Measurements from ENCODE around the gene MUC4. TPM values are rescaled to one million over a fixed set of nuclear protein-coding genes. Genes with fewer than 3 reads are reported as not detected.
"Not testable (repeated sequence)": the region's sequence is repeated elsewhere in the genome, so short reads cannot be mapped to it uniquely, and the experiment has no call there.

MUC4 gene
- total RNA-seq, 4 donors from 2014 or later = 5.8 to 23.1 (median 13.0) TPM

- no peak overlapping the region for H3K27ac ChIP-seq
- H3K4me1 ChIP-seq = peaks cover 0 to 20% (median 0%) of the 10 kb centered on the region in 4 donors
Measured at GRCh38 chr3:195807681-195808121, 4.0 kb downstream of the MUC4 start.

GRCh38 chr3:195806916-195807231 lies 4.9 kb downstream of the MUC4 start:
- peaks cover 0 to 28% (median 3%) of the 10 kb centered on the region in 4 donors for H3K4me1 ChIP-seq
- no peaks in the 10 kb centered on the region for H3K27me3 ChIP-seq
- H3K9me3 ChIP-seq = no peaks in the 10 kb centered on the region
- TF ChIP-seq POLR2A (IDR thresholded peaks at IDR 0.05) = no peak
- TF ChIP-seq CTCF (IDR thresholded peaks at IDR 0.05) = no peak
- H3K4me3 ChIP-seq = no peak overlapping the region
- DNase-seq = no peak
- no peaks in the 10 kb centered on the region for H3K36me3 ChIP-seq
- H3K27ac ChIP-seq = no peak overlapping the region

More at GRCh38 chr3:195807681-195808121, 4.0 kb downstream of the MUC4 start:
- no peak overlapping the region for H3K4me3 ChIP-seq
- no peaks in the 10 kb centered on the region for H3K9me3 ChIP-seq
- no peak for DNase-seq
- no peaks in the 10 kb centered on the region for H3K27me3 ChIP-seq
- TF ChIP-seq CTCF (IDR thresholded peaks at IDR 0.05) = no peak
- TF ChIP-seq POLR2A (IDR thresholded peaks at IDR 0.05) = no peak
- no peaks in the 10 kb centered on the region for H3K36me3 ChIP-seq

- no peaks in the 10 kb centered on the region for H3K27me3 ChIP-seq
- no peaks in the 10 kb centered on the region for H3K36me3 ChIP-seq
- no peak overlapping the region for H3K4me3 ChIP-seq
- no peak for DNase-seq
- no peaks in the 10 kb centered on the region for H3K9me3 ChIP-seq
- TF ChIP-seq CTCF (IDR thresholded peaks at IDR 0.05) = no peak
- no peak for TF ChIP-seq POLR2A (IDR thresholded peaks at IDR 0.05)
- peaks cover 0 to 32% (median 3%) of the 10 kb centered on the region in 4 donors for H3K4me1 ChIP-seq
- H3K27ac ChIP-seq = no peak overlapping the region
Measured at GRCh38 chr3:195806211-195806915, 5.4 kb downstream of the MUC4 start.

GRCh38 chr3:195805588-195805987 lies 6.1 kb downstream of the MUC4 start:
- H3K27me3 ChIP-seq, H3K36me3 ChIP-seq, H3K4me3 ChIP-seq, H3K9me3 ChIP-seq: not testable (repeated sequence)
- peak in 1 of 3 donors; percentile 16 for DNase-seq
- Histone ChIP-seq H3K27ac (peak overlapping the region in 1 of 4 donors; percentile 66), H3K4me1 (peaks cover 0 to 32% (median 3%) of the 10 kb centered on the region in 4 donors)

GRCh38 chr3:195805181-195805580 lies 6.5 kb downstream of the MUC4 start:
- peaks cover 0 to 32% (median 3%) of the 10 kb centered on the region in 4 donors for H3K4me1 ChIP-seq
- H3K4me3 ChIP-seq = no peak overlapping the region
- no peaks in the 10 kb centered on the region for H3K27me3 ChIP-seq
- H3K9me3 ChIP-seq = no peaks in the 10 kb centered on the region
- DNase-seq = peak in 1 of 3 donors; percentile 42
- H3K27ac ChIP-seq = peak overlapping the region in 3 of 4 donors; percentile 14 to 66 (median 40)
- no peaks in the 10 kb centered on the region for H3K36me3 ChIP-seq
- TF ChIP-seq POLR2A (IDR thresholded peaks at IDR 0.05) (no peak), CTCF (IDR thresholded peaks at IDR 0.05) (no peak)

GRCh38 chr3:195803289-195803908 lies 8.3 kb downstream of the MUC4 start:
- peak overlapping the region in 2 of 4 donors; percentile 61 to 66 for H3K27ac ChIP-seq
- TF ChIP-seq CTCF (IDR thresholded peaks at IDR 0.05) = no peak
- no peaks in the 10 kb centered on the region for H3K9me3 ChIP-seq
- peak overlapping the region in 1 of 4 donors; percentile 33 for H3K4me3 ChIP-seq
- H3K36me3 ChIP-seq = no peaks in the 10 kb centered on the region
- peaks cover 0 to 32% (median 3%) of the 10 kb centered on the region in 4 donors for H3K4me1 ChIP-seq
- DNase-seq = no peak
- no peaks in the 10 kb centered on the region for H3K27me3 ChIP-seq

All from Peyer's patch (tissue), 4 donors.